Activated T-cell treated with anti-CD3 and anti-CD28 coated beads for 1 hour (primary cell): ENCODE data around the gene PCDHGB1.
"Not testable (repeated sequence)": the region's sequence is repeated elsewhere in the genome, so short reads cannot be mapped to it uniquely, and the experiment has no call there.

Source experiments
- DNase-seq: peaks from one replicate; pipeline ENCODE4 v3.0.0-alpha.2; 2020; ENCODE audit warnings: low read depth

Gene PCDHGB1

GRCh38 chr5:141349917-141350619 is at the start of gene PCDHGB1:
PCDHGB1 (plus strand) TSS chr5:141350099; CDS start chr5:141350261, 162 bp downstream.
- DNase-seq, result peak; percentile 11

- no peak for DNase-seq
Measured at GRCh38 chr5:141303756-141304155, 46.1 kb upstream of the PCDHGB1 start, which contains the start of gene SLC25A2. SLC25A2 (minus strand) TSS chr5:141304049; CDS start chr5:141303865, 184 bp downstream.

- no peak for DNase-seq
Measured at GRCh38 chr5:141306630-141307029, 43.3 kb upstream of the PCDHGB1 start.

GRCh38 chr5:141313711-141314110 is 36.2 kb upstream of the PCDHGB1 start:
- no peak for DNase-seq

GRCh38 chr5:141316963-141317362 is 32.9 kb upstream of the PCDHGB1 start:
- DNase-seq, result not testable (repeated sequence)

GRCh38 chr5:141319202-141319601 is 30.7 kb upstream of the PCDHGB1 start:
- no peak for DNase-seq

GRCh38 chr5:141319699-141320098 is 30.2 kb upstream of the PCDHGB1 start:
- no peak for DNase-seq

- DNase-seq, result peak; percentile 88
Measured at GRCh38 chr5:141320225-141321169, 29.4 kb upstream of the PCDHGB1 start, which contains the start of gene TAF7. TAF7 (minus strand) TSS chr5:141320784; CDS start chr5:141320044, 740 bp downstream.

- DNase-seq, result no peak
Measured at GRCh38 chr5:141322261-141322660, 27.6 kb upstream of the PCDHGB1 start.

- peak; percentile 50 for DNase-seq
Measured at GRCh38 chr5:141326088-141326854, 23.6 kb upstream of the PCDHGB1 start.

GRCh38 chr5:141328231-141328630 is 21.7 kb upstream of the PCDHGB1 start:
- DNase-seq, result no peak

GRCh38 chr5:141330299-141331080 is 19.4 kb upstream of the PCDHGB1 start, which contains the start of gene PCDHGA1:
PCDHGA1 (plus strand) TSS chr5:141330514.
- DNase-seq, result no peak

- not testable (repeated sequence) for DNase-seq
Measured at GRCh38 chr5:141332571-141332970, 17.3 kb upstream of the PCDHGB1 start.

GRCh38 chr5:141338538-141339306 is 11.2 kb upstream of the PCDHGB1 start, which contains the start of gene PCDHGA2:
PCDHGA2 (plus strand) TSS chr5:141338760.
- DNase-seq, result no peak

- not testable (repeated sequence) for DNase-seq
Measured at GRCh38 chr5:141340781-141341354, 9.0 kb upstream of the PCDHGB1 start.

GRCh38 chr5:141342773-141343172 is 7.1 kb upstream of the PCDHGB1 start:
- DNase-seq, result no peak

GRCh38 chr5:141343242-141343952 is 6.5 kb upstream of the PCDHGB1 start, which contains the start of gene PCDHGA3:
PCDHGA3 (plus strand) TSS chr5:141343829; CDS start chr5:141344034, 205 bp downstream.
- no peak for DNase-seq

- no peak for DNase-seq
Measured at GRCh38 chr5:141343953-141344463, 5.9 kb upstream of the PCDHGB1 start.

- no peak for DNase-seq
Measured at GRCh38 chr5:141345327-141345726, 4.6 kb upstream of the PCDHGB1 start.
